WI38 (cell line): ENCODE data around the gene RNF227.
"Not testable (repeated sequence)": the region's sequence is repeated elsewhere in the genome, so short reads cannot be mapped to it uniquely, and the experiment has no call there.

Experiments
- H3K4me3 ChIP-seq: 2 replicates; pipeline ENCODE4 v1.5.1; 2011; ENCODE audit warnings: low read depth, mild to moderate bottlenecking, control low read depth, low read length
- CTCF ChIP-seq: IDR thresholded peaks from 2 replicates; pipeline ENCODE4 v1.5.1; 2012; ENCODE audit warnings: low read depth, mild to moderate bottlenecking, control low read depth, low read length

RNF227 gene

GRCh38 chr17:7915611-7916384 is at the start of gene RNF227:
TSS of gene RNF227 (minus strand) at chr17:7916289. CDS start at chr17:7916195, 94 bp downstream.
- no peak for TF ChIP-seq CTCF

GRCh38 chr17:7961421-7961820 is 45.3 kb upstream of the RNF227 start:
- no peak for TF ChIP-seq CTCF
- no peak overlapping the region for H3K4me3 ChIP-seq

More at GRCh38 chr17:7915611-7916384, at the start of gene RNF227:
- H3K4me3 ChIP-seq: peak within 1 kb of the TSS; percentile 65

GRCh38 chr17:7959503-7960253 is 43.6 kb upstream of the RNF227 start:
- no peak for TF ChIP-seq CTCF
- H3K4me3 ChIP-seq: no peak overlapping the region

GRCh38 chr17:7956228-7956965 is 40.3 kb upstream of the RNF227 start:
- H3K4me3 ChIP-seq: no peak overlapping the region
- TF ChIP-seq CTCF: no peak

- TF ChIP-seq CTCF: no peak
Observed at GRCh38 chr17:7955414-7956227, 39.5 kb upstream of the RNF227 start.

GRCh38 chr17:7953266-7953665 is 37.2 kb upstream of the RNF227 start:
- not testable (repeated sequence) for H3K4me3 ChIP-seq

More at GRCh38 chr17:7955414-7956227, 39.5 kb upstream of the RNF227 start:
- no peak overlapping the region for H3K4me3 ChIP-seq

- no peak for TF ChIP-seq CTCF
- H3K4me3 ChIP-seq: no peak overlapping the region
Observed at GRCh38 chr17:7951143-7951792, 35.2 kb upstream of the RNF227 start.
